ENCODE data around the gene BAHCC1.
"Not testable (repeated sequence)": the region's sequence is repeated elsewhere in the genome, so short reads cannot be mapped to it uniquely, and the experiment has no call there.

BAHCC1 gene

GRCh38 chr17:81394921-81395599 lies at the start of gene BAHCC1:
BAHCC1 (plus strand) TSS chr17:81395457; CDS start chr17:81399740, 4,283 bp downstream.
- DNase-seq (ENCODE audit: low read depth) = peak; percentile 68

- DNase-seq (ENCODE audit: low read depth) = peak; percentile 90
Measured at GRCh38 chr17:81346090-81346907, 49.0 kb upstream of the BAHCC1 start.

DNA sequence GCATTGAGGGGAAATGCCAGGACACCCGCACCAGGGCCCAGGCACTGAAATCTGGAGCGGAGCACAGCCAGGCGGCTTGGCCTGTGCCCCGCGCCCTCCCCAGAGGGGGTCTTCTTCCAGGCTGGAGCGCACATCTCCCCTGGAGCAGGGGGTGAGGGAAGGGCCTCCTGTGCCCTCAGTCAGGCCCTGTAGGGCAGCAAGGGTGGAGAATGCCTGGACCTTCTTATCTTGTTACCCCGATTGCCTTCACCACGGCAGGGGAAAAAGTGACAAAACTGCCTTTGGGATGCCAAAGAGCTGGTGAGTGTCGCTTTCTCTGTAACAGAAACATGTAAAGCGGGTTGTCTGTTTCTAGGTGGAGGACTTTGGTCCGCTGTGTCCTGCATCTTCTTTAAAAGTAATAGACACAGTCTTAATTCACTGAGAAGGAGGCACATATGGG lies 48.3 kb upstream of the BAHCC1 start:
- no peak for DNase-seq (ENCODE audit: low read depth)

- DNase-seq (ENCODE audit: low read depth) = no peak
Measured at GRCh38 chr17:81347437-81347836, 47.8 kb upstream of the BAHCC1 start.

DNA sequence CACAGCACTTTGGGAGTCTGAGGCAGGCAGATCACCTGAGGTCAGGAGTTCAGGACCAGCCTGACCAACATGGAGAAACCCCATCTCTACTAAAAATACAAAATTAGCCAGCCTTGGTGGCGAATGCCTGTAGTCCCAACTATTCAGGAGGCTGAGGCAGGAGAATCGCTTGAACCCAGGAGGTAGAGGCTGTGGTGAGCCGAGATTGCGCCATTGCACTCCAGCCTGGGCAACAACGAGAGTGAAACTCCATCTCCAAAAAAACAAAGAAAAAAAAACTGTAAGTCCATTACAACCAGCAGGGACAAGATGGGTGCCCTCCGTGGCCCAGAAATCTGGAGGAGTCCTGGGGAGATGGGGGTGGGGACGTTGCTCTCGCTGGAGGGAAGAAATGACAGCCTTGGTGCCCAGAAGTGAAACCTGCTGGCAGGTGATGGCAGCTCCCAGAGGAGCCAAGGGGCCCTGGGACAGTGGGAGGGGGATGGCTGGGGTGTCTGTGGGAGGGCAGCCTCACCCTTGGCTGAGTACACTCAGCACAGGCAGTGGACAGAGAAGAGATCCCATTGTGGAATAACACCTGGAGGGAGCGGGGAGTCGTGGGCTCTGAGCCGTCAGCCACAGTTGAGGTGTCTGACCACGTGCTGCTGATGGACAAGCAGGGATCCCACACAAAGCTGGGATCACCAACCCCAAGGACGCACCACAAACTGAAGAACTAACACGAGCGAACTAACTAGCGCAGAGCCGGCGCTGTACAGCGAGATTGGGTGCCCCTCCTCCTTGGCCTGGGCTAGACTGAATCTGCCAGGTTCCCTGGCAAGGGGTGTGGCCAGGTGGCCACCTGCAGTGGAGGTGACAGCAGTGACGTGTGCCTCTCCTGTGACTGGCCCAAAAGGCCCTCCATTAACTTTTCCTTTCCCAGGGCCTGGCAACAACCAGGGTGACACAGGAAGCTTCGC lies 46.9 kb upstream of the BAHCC1 start:
- no peak for DNase-seq (ENCODE audit: low read depth)

GRCh38 chr17:81349397-81350319 lies 45.6 kb upstream of the BAHCC1 start:
- no peak for DNase-seq (ENCODE audit: low read depth)

- DNase-seq (ENCODE audit: low read depth) = no peak
Measured at GRCh38 chr17:81350320-81350890, 44.9 kb upstream of the BAHCC1 start.

- not testable (repeated sequence) for DNase-seq (ENCODE audit: low read depth)
Measured at GRCh38 chr17:81351329-81352052, 43.8 kb upstream of the BAHCC1 start.

DNA sequence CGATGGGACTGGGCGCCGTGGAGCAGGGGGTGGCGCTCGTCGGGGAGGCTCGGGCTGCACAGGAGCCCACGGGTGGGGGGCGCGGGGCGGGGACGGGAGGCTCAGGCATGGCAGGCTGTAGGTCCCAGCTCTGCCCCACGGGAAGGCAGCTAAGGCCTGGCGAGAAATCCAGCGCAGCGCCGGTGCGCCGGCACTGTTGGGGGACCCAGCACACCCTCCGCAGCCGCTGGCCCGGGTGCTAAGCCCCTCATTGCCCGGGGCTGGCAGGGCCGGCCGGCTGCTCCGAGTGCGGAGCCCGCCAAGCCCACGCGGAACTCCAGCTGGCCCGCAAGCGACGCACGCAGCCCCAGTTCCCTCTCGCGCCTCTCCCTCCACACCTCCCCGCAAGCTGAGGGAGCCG lies 43.2 kb upstream of the BAHCC1 start:
- DNase-seq (ENCODE audit: low read depth) = not testable (repeated sequence)

DNA sequence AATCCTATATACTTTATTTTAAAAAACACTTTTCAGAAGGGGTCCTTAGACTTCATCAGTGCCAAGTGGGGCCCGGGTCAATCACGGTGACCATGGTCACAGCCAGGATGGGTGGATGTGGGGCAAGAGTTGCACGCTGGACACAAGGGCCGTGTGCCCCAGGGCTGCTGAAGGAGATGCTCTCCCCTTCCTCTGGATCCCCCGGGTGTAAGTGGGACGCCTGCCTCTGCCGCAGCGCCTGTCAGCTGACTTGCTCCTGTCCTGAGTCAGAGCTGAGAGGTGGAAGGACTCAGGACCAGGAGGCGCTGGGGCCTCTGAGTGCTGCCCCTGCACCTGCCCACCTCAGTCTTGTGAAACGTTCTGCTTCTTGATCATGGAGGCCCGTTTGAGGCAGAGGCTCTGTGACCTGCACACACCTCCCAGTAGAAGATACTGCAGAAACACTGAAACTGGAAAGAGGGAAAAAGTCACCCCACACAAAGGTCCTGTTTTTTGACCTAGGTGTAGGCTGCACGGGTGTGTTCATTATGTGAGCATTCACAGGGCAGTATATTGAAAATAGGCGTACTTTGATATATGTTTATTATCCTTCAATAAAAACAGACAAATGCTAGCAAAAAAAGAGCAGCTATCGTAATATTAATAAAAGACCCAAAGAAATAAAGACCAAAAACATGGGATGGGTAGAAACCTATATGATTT lies 40.9 kb upstream of the BAHCC1 start:
- DNase-seq (ENCODE audit: low read depth) = no peak

DNA sequence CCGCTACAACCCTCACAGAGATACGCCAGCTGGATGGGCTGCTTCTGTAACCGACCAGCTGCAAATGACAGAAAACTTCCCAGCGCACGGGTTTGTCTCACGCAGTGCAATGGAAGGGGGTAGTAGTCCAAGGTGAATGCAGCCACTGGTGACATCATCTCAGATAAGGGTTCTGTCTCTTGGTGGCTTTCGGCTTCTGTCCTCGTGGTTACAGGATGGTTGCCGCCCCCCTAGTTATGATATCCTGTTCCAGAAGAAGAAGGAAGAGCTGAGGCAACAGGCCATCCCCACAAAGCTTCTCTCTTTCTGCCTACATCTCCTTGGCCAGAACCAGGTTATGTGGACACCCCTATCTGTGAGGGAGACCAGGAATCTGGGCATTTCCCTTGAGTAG lies 40.3 kb upstream of the BAHCC1 start:
- no peak for DNase-seq (ENCODE audit: low read depth)

- DNase-seq (ENCODE audit: low read depth) = no peak
Measured at GRCh38 chr17:81359218-81359617, 36.0 kb upstream of the BAHCC1 start.

- DNase-seq (ENCODE audit: low read depth) = not testable (repeated sequence)
Measured at GRCh38 chr17:81362001-81362400, 33.3 kb upstream of the BAHCC1 start.

- DNase-seq (ENCODE audit: low read depth) = no peak
Measured at GRCh38 chr17:81364278-81365147, 30.7 kb upstream of the BAHCC1 start.

DNA sequence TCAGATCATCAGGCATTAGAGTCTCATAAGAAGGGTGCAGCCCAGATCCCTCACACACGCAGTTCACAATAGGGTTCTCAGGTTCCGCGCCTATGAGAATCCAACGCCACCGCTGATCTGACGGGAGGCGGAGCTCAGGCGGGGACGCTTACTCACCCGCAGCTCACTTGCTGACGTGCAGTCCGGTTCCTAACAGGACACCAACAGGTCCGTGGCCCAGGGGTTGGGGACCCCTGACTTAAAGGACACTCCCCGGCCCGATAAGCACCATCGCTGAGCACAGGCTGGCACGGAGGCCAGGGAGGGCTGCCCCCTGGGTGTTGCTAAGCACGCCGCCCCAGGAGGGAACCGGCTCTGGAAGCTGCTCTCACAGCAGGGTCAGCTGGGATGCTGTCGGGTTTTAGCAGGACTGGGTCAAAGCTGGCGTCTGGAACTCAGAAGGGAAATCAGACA lies 30.1 kb upstream of the BAHCC1 start:
- no peak for DNase-seq (ENCODE audit: low read depth)

DNA sequence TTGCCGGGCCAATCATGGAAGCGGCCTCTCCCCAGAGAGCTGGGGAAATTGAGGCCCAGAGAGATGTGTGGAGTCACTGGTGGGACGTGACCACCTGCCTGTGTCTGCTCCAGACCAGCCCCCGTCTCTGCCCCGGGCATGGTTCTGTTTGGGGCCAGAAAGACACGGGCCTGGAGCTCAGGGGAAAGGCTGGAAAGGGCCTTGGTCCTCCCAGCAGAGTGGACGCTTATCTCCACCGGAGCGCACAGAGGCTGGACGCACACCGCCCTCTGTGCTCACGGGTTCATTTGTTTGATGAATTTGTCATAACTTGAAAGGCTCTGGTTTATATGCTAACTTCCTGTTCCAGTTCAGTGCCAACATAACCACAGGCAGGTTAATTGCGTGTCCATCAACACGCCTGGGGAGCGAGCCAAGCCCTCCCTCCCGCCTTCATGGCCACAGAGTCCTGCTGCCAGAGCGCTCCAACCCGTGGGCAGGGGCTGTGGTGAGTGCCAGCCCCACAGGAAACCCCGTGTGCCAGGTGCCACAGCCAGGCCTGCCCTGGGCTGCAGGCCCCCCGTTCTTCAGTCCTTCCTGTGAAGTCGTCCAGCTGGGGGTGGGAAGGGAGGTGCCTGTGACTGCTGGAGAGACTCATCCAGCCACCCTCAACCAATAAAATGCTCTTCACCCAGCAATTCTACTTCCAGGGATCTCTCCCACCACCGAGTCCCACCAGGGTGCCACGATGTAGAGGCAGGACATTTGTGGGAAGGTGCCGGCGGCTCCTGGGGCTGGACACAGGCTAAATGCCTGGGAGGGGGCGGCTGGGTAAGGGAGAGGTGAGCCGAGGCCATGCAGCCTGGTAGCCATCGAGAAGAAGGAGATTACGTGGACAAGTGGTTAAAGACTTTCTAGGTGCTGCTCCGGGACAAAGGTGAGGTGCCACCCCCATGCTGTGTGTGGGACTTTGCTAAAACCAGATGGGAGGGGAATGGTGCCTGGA lies 29.4 kb upstream of the BAHCC1 start:
- no peak for DNase-seq (ENCODE audit: low read depth)

GRCh38 chr17:81366648-81367047 lies 28.6 kb upstream of the BAHCC1 start:
- DNase-seq (ENCODE audit: low read depth) = no peak

All from stimulated activated CD8-positive, alpha-beta memory T cell treated with anti-CD3 and anti-CD28 coated beads, Interleukin-12 subunit alpha, Interleukin-12 subunit beta, amount 100 ng/mL, for 1 hour (primary cell).